SK-N-SH (cell line): Measurements from ENCODE around the gene CRLF1. TPM values are rescaled to one million over a fixed set of nuclear protein-coding genes. Genes with fewer than 3 reads are reported as not detected.

Experiments
- CTCF ChIA-PET: fragments of 300-600, 350-600 bp; formaldehyde crosslinking; extraction: SDS; loops from one replicate; lab custom pipeline; 2021; lab: Yijun Ruan, JAX
- POLR2A ChIA-PET: fragments of 350-600 bp; sonication (Branson Sonifier 250); formaldehyde crosslinking; extraction: SDS; loops from one replicate; lab custom pipeline; 2020; ENCODE audit warnings: antibody characterized with exemption, inconsistent platforms; lab: Yijun Ruan, JAX
- DNase-seq: peaks from one replicate; pipeline ENCODE4 v3.0.0; 2012
- H2AFZ ChIP-seq: fragments of 200-600 bp; sonication (generic); 2 replicates; pipeline ENCODE4 v1.8.1; 2016; ENCODE audit warnings: antibody characterized with exemption, mild to moderate bottlenecking, low read depth
- H3F3A ChIP-seq: fragments of 200-600 bp; sonication (generic); replicated peaks from 2 replicates; pipeline ENCODE3; 2016; ENCODE audit warnings: antibody characterized with exemption, mild to moderate bottlenecking; ENCODE audit not compliant: insufficient read depth
- H3K27ac ChIP-seq, 2 experiments: fragments of 200-500 bp in 1 of 2; fragments of 200-600 bp in 1 of 2; sonication (Bioruptor generic) in 1 of 2; sonication (generic), shearing (Covaris generic) in 1 of 2; 2 replicates each; pipeline versions ENCODE4 v1.5.1 to v1.6.1; 2014 to 2016; ENCODE audit warnings: low read depth in 2 of 2, inconsistent platforms in 1 of 2, low read length in 1 of 2, mild to moderate bottlenecking in 1 of 2, mixed read lengths in 1 of 2
- H3K27me3 ChIP-seq: fragments of 200-600 bp; sonication (generic), shearing (Covaris generic); 2 replicates; pipeline ENCODE4 v1.6.1; 2016; ENCODE audit warnings: mixed run types; ENCODE audit not compliant: insufficient read depth
- H3K36me3 ChIP-seq, 2 experiments: fragments of 200-500 bp in 1 of 2; fragments of 200-600 bp in 1 of 2; sonication (Bioruptor generic) in 1 of 2; sonication (generic) in 1 of 2; replicated peaks in 1 of 2; 2 replicates each; pipeline versions ENCODE3 to v1.5.1; 2014 to 2016; ENCODE audit warnings: low read length in 1 of 2, mild to moderate bottlenecking in 1 of 2; ENCODE audit not compliant: insufficient read depth in 2 of 2, control insufficient read depth in 1 of 2
- H3K4me1 ChIP-seq, 2 experiments: fragments of 200-500 bp in 1 of 2; fragments of 200-600 bp in 1 of 2; sonication (Bioruptor generic) in 1 of 2; sonication (generic), shearing (Covaris generic) in 1 of 2; 2 replicates each; pipeline versions ENCODE4 v1.5.1 to v1.6.1; 2014 to 2016; ENCODE audit warnings: low read depth in 1 of 2, low read length in 1 of 2, mixed run types in 1 of 2; ENCODE audit not compliant: insufficient read depth in 2 of 2, control insufficient read depth in 1 of 2
- H3K4me2 ChIP-seq: fragments of 200-600 bp; sonication (generic), shearing (Covaris generic); 2 replicates; pipeline ENCODE4 v1.6.1; 2017; ENCODE audit warnings: mixed run types
- H3K4me3 ChIP-seq, 2 experiments: fragments of 200-500 bp in 1 of 2; fragments of 200-600 bp in 1 of 2; sonication (Bioruptor generic) in 1 of 2; sonication (generic), shearing (Covaris generic) in 1 of 2; 2 replicates each; pipeline versions ENCODE4 v1.5.1 to v1.8.1; 2014 to 2016; ENCODE audit warnings: low read depth in 2 of 2, inconsistent platforms in 1 of 2, low read length in 1 of 2, mild to moderate bottlenecking in 1 of 2, mixed read lengths in 1 of 2, moderate library complexity in 1 of 2
- H3K79me2 ChIP-seq: fragments of 200-600 bp; sonication (generic); 2 replicates; pipeline ENCODE4 v1.8.1; 2017; ENCODE audit warnings: mild to moderate bottlenecking; ENCODE audit not compliant: insufficient read depth
- H3K9ac ChIP-seq: fragments of 200-600 bp; sonication (generic); 2 replicates; pipeline ENCODE4 v1.6.1; 2017; ENCODE audit warnings: mixed run types
- H3K9me2 ChIP-seq: fragments of 200-600 bp; sonication (generic); 2 replicates; pipeline ENCODE4 v1.6.1; 2017; ENCODE audit warnings: mixed run types
- H3K9me3 ChIP-seq: fragments of 200-600 bp; sonication (generic); 2 replicates; pipeline ENCODE4 v1.6.1; 2017; ENCODE audit warnings: mixed run types, mild to moderate bottlenecking, moderate library complexity
- H4K20me1 ChIP-seq: fragments of 200-600 bp; sonication (generic); 2 replicates; pipeline ENCODE4 v1.6.1; 2017; ENCODE audit warnings: mild to moderate bottlenecking, mixed run types; ENCODE audit not compliant: insufficient read depth
- CTCF ChIP-seq: fragments of 200-600 bp; sonication (generic); IDR thresholded peaks from 2 replicates; pipeline ENCODE4 v1.6.1; 2017; ENCODE audit warnings: antibody characterized with exemption, mild to moderate bottlenecking, moderate library complexity
- EP300 ChIP-seq, 2 experiments: IDR thresholded peaks; 2 replicates each; pipeline versions ENCODE4 v1.4.0 to v1.6.1; 2012; ENCODE audit warnings: borderline replicate concordance in 1 of 2, low read depth in 1 of 2, low read length in 1 of 2
- EZH2phosphoT487 ChIP-seq: fragments of 200-600 bp; sonication (generic); IDR thresholded peaks from 2 replicates; pipeline ENCODE4 v1.6.1; 2017; ENCODE audit warnings: low read depth, mixed run types, mild to moderate bottlenecking, antibody characterized with exemption, moderate library complexity, borderline replicate concordance
- FOXJ3 ChIP-seq: sonication (generic); formaldehyde crosslinking; IDR thresholded peaks from 2 replicates; pipeline ENCODE4 v1.5.1; 2020; ENCODE audit warnings: mild to moderate bottlenecking, missing genetic modification reagents
- GABPA ChIP-seq: IDR thresholded peaks from 2 replicates; pipeline ENCODE4 v1.4.0; 2012; ENCODE audit warnings: low read depth, mild to moderate bottlenecking
- GATA2 ChIP-seq: sonication (generic); formaldehyde crosslinking; IDR thresholded peaks from 2 replicates; pipeline ENCODE4 v1.5.0; 2020; ENCODE audit warnings: mild to moderate bottlenecking, missing genetic modification reagents
- MEF2A ChIP-seq: IDR thresholded peaks from 2 replicates; pipeline ENCODE4 v1.4.0; 2012; ENCODE audit warnings: low read depth, borderline replicate concordance
- MXI1 ChIP-seq: IDR thresholded peaks from 2 replicates; pipeline ENCODE4 v1.6.1; 2012; ENCODE audit warnings: mild to moderate bottlenecking, low read depth, low read length, improper control_type of control experiment
- NRF1 ChIP-seq: IDR thresholded peaks from 2 replicates; pipeline ENCODE4 v1.6.1; 2012; ENCODE audit warnings: low read depth, mild to moderate bottlenecking, low read length
- RAD21 ChIP-seq: IDR thresholded peaks from 2 replicates; pipeline ENCODE4 v1.6.1; 2012; ENCODE audit warnings: mild to moderate bottlenecking, low read length
- RFX5 ChIP-seq: IDR thresholded peaks from 2 replicates; pipeline ENCODE4 v1.6.1; 2012; ENCODE audit warnings: mild to moderate bottlenecking, improper control_type of control experiment, low read length
- RXRA ChIP-seq: IDR thresholded peaks from 2 replicates; pipeline ENCODE4 v1.4.0; 2012; ENCODE audit warnings: low read depth, mild to moderate bottlenecking, borderline replicate concordance
- SIN3A ChIP-seq: IDR thresholded peaks from 2 replicates; pipeline ENCODE4 v1.6.1; 2012; ENCODE audit warnings: low read depth, mild to moderate bottlenecking, low read length, moderate library complexity, borderline replicate concordance
- SMC3 ChIP-seq: IDR thresholded peaks from 2 replicates; pipeline ENCODE4 v1.6.1; 2012; ENCODE audit warnings: low read depth, low read length, improper control_type of control experiment
- TEAD4 ChIP-seq: IDR thresholded peaks from 2 replicates; pipeline ENCODE4 v1.4.0; 2012; ENCODE audit warnings: mild to moderate bottlenecking, borderline replicate concordance; ENCODE audit not compliant: insufficient read depth
- USF2 ChIP-seq: fragments of 150-350 bp; IDR thresholded peaks from 2 replicates; pipeline ENCODE4 v1.6.1; 2017; ENCODE audit warnings: antibody characterized with exemption, low read length, low read depth, borderline replicate concordance
- YY1 ChIP-seq: IDR thresholded peaks from 2 replicates; pipeline ENCODE4 v1.4.0; 2012; ENCODE audit warnings: low read depth, mild to moderate bottlenecking
- WGBS: methylation state at CpG from one replicate; pipeline ENCODE4 v1.1.6; 2017; ENCODE audit warnings: low lambda C conversion rate; 5-methylcytosine and 5-hydroxymethylcytosine counted together
- polyA plus RNA-seq, 3 experiments: library from polyadenylated mRNA; depleted of rRNA; stranded (reverse); fragments of >200 nt; gene quantifications; 2 replicates each; pipeline ENCODE4 v1.2.3, GENCODE V29; 2012

The CRLF1 gene
- 0.71 and 0.84 TPM in 2 replicates for polyA plus RNA-seq (2012; rRNA removed)
- polyA plus RNA-seq (2012; cell fraction: cytosol; rRNA removed): 0.77 and 1.1 TPM in 2 replicates
- 1.9 TPM in 2 replicates for polyA plus RNA-seq (2012; cell fraction: nucleus; rRNA removed)

- Histone ChIP-seq H3K9me2 (no peaks in the 10 kb centered on the region), H3K27me3 (peaks cover 60% of the 10 kb centered on the region), H2AFZ (no peak within 1 kb of the TSS), H4K20me1 (no peaks in the 10 kb centered on the region), H3K4me2 (peak within 1 kb of the TSS; percentile 66; the same call in 1 of the 2 replicates), H3K9ac (no peak within 1 kb of the TSS), H3K27ac (no peak within 1 kb of the TSS), H3K4me3 (peak within 1 kb of the TSS in 1 of 2 experiments; percentile 35; a peak in 3 of 4 replicates), H3K9me3 (no peaks in the 10 kb centered on the region), H3F3A (peaks cover 27% of the 10 kb centered on the region), H3K36me3 (no peaks in the 10 kb centered on the region), H3K4me1 (peaks cover 6 to 7% of the 10 kb centered on the region in 2 experiments; a peak in 2 of 4 replicates), H3K79me2 (no peaks in the 10 kb centered on the region)
- WGBS: 3% methylated on average over 12 of the region's 116 CpGs
- ChIA-PET CTCF (interaction anchor here (1.0 to 1.8 kb wide), 4 partner anchors 12 to 240 kb away, joined by 3 to 6 read pairs (median 4); no protein-coding TSS in a partner anchor), POLR2A (no interaction called here)
- TF ChIP-seq SMC3 (no peak), YY1 (no peak), USF2 (no peak), RXRA (no peak)
- peak; percentile 71 for DNase-seq
Observed at GRCh38 chr19:18606281-18607225, at the start of gene CRLF1. CRLF1 (minus strand) TSS chr19:18606799; CDS start chr19:18606656, 143 bp downstream.

- no peak for DNase-seq
- H3K9ac ChIP-seq: no peak overlapping the region
- TF ChIP-seq NRF1 (no peak), CTCF (no peak), MXI1 (no peak), FOXJ3 (no peak), EP300 (IDR thresholded peaks at IDR 0.05; ENCODE audit: borderline replicate concordance in 1 of 2, low read depth in 1 of 2, low read length in 1 of 2) (no peak), SIN3A (no peak), USF2 (no peak), EZH2phosphoT487 (no peak), GABPA (no peak), GATA2 (CRISPR knock-in tag) (no peak), RFX5 (no peak), MEF2A (no peak), RAD21 (no peak), TEAD4 (no peak), YY1 (no peak)
- TF ChIP-seq, all 33 proteins: peak for 0
- POLR2A ChIA-PET: no interaction called here
- Histone ChIP-seq H3K4me3 (no peak overlapping the region), H3K27ac (no peak overlapping the region), H3K4me1 (peaks cover 11 to 15% of the 10 kb centered on the region in 2 experiments; a peak in 3 of 4 replicates), H3K9me3 (no peaks in the 10 kb centered on the region), H3K79me2 (0 out of 2 replicates have a peak, but pooled peaks cover 3% of the 10 kb centered on the region), H3K4me2 (no peak overlapping the region), H3F3A (peaks cover 20% of the 10 kb centered on the region), H4K20me1 (no peaks in the 10 kb centered on the region), H3K27me3 (no peaks in the 10 kb centered on the region), H3K36me3 (no peaks in the 10 kb centered on the region), H2AFZ (no peak overlapping the region), H3K9me2 (no peaks in the 10 kb centered on the region)
- CTCF ChIA-PET: no interaction called here
- 96% methylated on average over 5 of the region's 13 CpGs for WGBS
Observed at GRCh38 chr19:18655173-18655844, 48.7 kb upstream of the CRLF1 start.
